ENCODE results near the gene KRTAP4-1.
"Not testable (repeated sequence)": the region's sequence is repeated elsewhere in the genome, so short reads cannot be mapped to it uniquely, and the experiment has no call there.

KRTAP4-1 gene

DNA sequence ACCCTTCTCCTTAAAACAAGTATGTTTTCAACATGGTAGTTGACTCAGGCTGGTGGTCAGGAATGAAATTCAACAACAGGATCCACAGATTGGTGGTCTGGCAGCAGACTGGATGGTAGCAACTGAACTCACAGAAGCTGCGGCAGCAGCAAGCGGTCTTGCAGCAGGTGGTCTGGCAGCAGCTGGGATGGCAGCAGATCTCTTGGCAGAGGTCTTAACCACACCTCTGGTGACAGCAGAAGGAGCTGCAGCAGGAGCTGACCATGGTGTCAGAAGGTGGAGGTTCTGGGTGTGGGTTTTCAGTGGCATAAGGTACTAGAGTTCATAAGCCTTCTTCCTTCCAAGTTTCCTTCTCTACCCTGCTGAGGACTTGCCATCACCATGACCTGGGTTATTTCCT is 2.2 kb upstream of the KRTAP4-1 start:
- DNase-seq = no peak
- no peak for TF ChIP-seq POLR2A (IDR thresholded peaks at IDR 0.05; ENCODE audit: low read length)
- TF ChIP-seq GATA1 (IDR thresholded peaks at IDR 0.05; ENCODE audit: low read depth, low read length) = no peak

DNA sequence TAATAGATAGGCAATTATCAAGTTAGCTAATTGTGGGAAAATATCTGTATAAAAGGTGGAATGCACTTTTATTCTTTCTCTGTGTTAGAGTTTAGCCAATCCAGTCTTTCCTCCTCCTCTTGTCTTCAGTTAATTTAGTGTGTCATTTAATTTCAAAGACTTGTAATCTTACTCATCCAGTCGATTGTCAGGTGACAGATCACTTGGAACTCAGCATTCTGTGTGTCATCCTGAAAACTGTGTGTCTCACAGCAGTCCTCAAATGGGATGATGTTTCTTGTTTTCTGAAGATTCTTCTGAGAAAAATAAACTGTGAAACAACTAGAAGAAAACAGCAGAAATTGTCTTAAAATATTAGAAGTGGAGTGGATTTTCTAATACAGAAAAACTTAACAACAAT is 290 bp upstream of the KRTAP4-1 start:
- TF ChIP-seq GATA1 (IDR thresholded peaks at IDR 0.05; ENCODE audit: low read depth, low read length) (no peak), POLR2A (IDR thresholded peaks at IDR 0.05; ENCODE audit: low read length) (no peak)
- no peak for DNase-seq

DNA sequence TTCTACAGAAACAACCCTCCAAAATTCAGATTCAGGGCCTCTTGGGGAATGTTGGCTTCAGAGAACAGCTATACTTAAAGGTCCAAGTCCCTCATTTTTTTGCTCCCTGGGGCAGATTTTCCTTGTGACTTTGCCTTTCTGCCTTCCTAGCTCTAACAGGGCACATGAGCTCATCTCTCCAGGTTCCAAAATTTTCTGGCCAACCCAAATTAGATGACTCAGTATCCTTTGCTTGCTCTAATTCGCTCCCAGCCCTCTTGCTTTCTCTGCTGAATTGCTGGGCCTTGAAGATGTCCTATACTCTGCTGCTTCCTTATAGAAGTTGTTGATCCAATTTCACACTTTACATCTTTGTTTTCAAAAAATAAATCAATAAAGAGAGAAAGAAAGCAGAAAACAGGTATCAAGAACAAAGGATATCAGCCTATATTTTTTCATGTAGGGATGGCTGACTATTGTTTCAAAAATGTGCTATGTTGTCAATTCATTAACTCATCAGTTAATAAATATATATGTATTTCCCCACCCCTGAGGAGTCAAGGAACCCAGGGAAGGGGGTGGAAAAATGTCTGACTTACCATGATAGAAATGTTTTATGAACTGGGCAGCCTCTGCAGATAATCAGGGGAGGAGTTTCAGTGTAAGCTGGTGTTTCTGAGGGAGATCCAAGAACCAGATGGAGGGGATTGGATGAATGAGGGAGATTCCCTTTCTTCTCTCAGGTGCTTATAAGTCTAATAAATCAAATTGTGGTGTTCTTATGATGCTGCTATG is 5.7 kb downstream of the KRTAP4-1 start:
- TF ChIP-seq POLR2A (IDR thresholded peaks at IDR 0.05; ENCODE audit: low read length) = no peak
- no peak for TF ChIP-seq GATA1 (IDR thresholded peaks at IDR 0.05; ENCODE audit: low read depth, low read length)
- no peak for DNase-seq

DNA sequence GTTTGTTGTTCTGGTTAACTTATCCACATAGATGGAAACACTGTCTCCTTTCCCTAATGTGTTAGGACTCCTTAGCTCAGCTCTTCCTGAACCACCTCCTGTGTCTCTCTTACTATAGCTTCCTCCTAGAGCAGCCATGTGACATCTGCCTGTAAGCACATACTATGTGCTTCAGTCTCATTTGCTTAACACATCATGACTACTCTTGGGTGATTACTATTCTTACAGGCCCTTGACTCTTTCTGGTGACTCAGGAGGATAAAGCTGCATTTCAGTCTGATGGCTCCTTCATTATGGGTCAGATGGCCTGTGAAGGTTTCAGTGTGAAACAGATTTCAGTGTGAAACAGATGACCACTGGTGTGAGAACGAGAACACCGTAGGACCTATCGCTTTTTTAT is 6.4 kb downstream of the KRTAP4-1 start:
- DNase-seq = no peak

DNA sequence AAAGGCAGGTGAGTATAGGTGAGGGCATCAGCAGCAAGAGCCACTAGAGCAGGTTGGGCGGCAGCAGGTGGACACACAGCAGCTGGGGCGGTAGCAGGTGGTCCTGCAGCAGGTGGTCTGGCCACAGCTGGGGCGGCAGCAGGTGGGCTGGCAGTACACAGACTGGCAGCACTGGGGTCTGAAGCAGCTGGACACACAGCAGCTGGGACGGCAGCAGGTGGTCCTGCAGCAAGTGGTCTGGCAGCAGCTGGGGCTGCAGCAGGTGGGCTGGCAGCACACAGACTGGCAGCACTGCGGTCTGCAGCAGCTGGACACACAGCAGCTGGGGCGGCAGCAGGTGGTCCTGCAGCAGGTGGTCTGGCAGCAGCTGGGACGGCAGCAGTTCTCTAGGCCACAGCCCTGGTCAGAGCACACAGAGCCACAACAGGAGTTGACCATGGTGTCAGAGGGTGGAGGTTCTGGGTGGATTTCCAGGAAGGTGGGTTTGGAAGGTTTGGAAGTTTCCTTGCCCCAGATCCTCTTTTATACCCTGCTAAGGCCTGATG is 6.9 kb downstream of the KRTAP4-1 start, which contains the start of gene KRTAP4-2:
Gene KRTAP4-2 (minus strand): TSS at position 495 of the 545 bp plus-strand sequence. CDS start 57 bp downstream, at position 438.
- DNase-seq = no peak
- TF ChIP-seq GATA1 (IDR thresholded peaks at IDR 0.05; ENCODE audit: low read depth, low read length) (no peak), POLR2A (IDR thresholded peaks at IDR 0.05; ENCODE audit: low read length) (no peak)

More for the DNA sequence above, 6.4 kb downstream of the KRTAP4-1 start:
- no peak for TF ChIP-seq GATA1 (IDR thresholded peaks at IDR 0.05; ENCODE audit: low read depth, low read length)
- TF ChIP-seq POLR2A (IDR thresholded peaks at IDR 0.05; ENCODE audit: low read length) = no peak

DNA sequence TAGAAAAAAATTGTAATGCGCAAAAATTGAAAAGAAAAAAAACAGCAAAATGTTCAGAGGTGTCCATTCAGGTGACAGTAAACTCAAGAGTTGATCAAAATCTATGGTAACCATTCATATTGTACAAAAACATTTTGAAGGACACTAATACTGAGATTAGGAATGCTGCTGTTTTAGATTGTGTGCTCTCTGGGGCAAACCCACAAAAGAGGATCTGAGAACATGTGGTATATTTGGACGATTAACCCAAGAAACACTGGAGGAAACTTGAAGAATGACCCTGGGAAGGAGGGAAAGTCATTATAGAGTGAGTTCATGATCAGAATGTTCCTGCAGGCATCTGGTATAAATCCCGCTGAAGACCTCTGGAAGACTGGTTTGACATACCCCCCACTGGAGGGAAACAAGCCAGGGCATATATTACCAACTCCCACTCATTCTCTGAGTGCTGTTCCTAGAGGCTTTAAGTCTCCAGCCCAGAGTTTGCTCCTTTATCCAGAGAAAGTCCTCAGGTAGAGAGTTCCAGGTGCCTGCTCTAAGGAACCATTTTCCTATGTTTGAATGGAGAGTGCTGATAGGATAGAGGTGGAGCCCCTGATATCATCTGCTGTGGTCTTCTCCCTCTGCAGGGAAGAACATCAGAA is 7.8 kb downstream of the KRTAP4-1 start:
- no peak for DNase-seq
- TF ChIP-seq GATA1 (IDR thresholded peaks at IDR 0.05; ENCODE audit: low read depth, low read length) (no peak), POLR2A (IDR thresholded peaks at IDR 0.05; ENCODE audit: low read length) (no peak)

DNA sequence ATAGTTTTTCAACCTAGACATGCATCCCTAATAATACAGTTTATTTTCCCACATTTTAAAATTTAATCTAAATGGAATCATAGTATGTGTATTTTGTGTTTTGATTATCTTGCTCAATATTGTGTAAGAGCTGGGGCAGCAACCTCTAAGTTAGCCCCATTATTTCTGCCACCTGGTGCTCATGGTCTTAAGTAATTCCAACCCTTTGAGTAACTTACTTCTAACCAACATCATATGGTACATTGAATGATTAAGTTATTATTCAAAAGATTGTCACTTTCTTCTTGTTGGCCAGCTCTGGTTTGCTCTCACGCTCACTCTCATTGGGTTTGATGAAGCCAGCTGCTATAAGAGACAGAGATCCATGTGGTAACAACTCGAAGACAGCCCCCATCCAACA is 12.8 kb downstream of the KRTAP4-1 start:
- TF ChIP-seq GATA1 (IDR thresholded peaks at IDR 0.05; ENCODE audit: low read depth, low read length) (no peak), POLR2A (IDR thresholded peaks at IDR 0.05; ENCODE audit: low read length) (no peak)
- DNase-seq = no peak

DNA sequence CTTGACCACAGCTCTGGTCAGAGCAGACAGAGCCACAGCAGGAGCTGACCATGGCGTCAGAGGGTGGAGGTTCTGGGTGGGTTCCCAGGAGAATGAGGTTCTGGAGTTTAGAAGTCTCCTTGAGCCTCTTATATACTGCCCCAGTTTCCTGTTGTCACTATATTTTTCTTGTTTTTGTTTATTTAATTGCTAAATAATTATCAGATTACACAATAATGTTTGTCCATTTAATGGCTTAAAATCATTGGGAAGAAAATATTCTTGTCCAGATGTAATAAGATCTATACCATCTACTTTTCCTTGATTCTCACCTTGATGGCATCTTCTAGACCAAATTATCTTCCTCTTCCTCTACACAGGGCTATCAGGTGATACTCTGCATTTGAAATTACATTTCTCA is 16.6 kb downstream of the KRTAP4-1 start, which contains the start of gene KRTAP4-3:
Gene KRTAP4-3 (minus strand): TSS at position 101 of the 400 bp plus-strand sequence. CDS start 49 bp downstream, at position 52.
- TF ChIP-seq POLR2A (IDR thresholded peaks at IDR 0.05; ENCODE audit: low read length) = no peak
- no peak for TF ChIP-seq GATA1 (IDR thresholded peaks at IDR 0.05; ENCODE audit: low read depth, low read length)
- no peak for DNase-seq

DNA sequence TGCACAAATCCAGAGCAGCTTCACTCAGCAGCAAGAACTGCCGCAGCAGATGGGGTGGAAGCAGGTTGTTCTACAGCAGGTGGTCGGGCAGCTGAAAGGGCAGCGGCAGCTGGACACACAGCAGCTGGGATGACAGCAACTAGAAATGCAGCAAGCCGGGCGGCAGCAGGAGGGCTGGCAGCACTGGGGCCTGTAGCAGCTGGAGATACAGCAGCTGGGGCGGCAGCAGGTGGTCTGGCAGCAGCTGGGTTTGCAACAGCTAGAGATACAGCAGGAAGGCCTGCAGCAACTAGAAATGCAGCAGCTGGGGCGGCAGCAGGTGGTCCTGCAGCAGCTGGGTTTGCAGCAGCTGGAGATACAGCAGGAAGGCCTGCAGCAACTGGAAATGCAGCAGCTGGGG is 17.1 kb downstream of the KRTAP4-1 start:
- no peak for TF ChIP-seq GATA1 (IDR thresholded peaks at IDR 0.05; ENCODE audit: low read depth, low read length)
- no peak for TF ChIP-seq POLR2A (IDR thresholded peaks at IDR 0.05; ENCODE audit: low read length)
- DNase-seq = no peak

DNA sequence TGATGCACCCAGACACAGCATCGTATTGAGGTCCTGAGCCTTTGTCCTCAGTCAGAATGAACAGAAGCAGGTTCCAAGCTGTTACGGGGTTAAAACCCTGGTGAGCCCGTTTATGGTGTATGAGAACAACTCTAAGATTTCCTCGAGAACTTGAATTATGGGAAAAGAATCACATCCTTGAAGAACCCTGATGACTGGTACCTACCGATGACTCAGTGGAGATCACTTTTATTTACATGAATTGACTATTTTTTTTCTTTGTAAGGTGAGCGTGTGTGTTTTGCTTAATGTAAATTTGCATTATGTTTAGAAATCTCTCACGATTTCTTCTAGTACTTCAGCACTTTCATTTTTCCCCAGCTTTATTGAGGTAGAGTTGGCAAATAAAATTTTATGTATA is 20.9 kb downstream of the KRTAP4-1 start:
- DNase-seq = no peak
- TF ChIP-seq POLR2A (IDR thresholded peaks at IDR 0.05; ENCODE audit: low read length) (no peak), GATA1 (IDR thresholded peaks at IDR 0.05; ENCODE audit: low read depth, low read length) (no peak)

DNA sequence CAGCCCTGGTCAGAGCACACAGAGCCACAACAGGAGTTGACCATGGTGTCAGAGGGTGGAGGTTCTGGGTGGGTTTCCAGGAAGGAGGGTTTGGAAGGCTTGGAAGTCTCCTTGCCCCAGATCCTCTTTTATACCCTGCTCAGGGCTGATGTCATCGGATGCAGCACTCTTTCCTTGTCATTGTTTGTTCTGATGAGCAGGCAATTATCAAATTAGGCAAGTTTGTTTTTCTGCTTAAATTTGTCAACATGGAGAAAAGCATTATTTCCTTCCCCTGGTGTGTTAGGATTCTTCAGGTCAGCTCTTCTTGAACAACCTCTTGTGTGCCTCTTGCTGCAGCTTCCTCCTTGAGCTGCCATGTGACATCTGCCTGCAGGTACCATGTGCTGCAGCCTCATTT is 24.1 kb downstream of the KRTAP4-1 start, which contains the start of gene KRTAP4-4:
Gene KRTAP4-4 (minus strand): TSS at position 101 of the 400 bp plus-strand sequence. CDS start 57 bp downstream, at position 44.
- no peak for DNase-seq
- TF ChIP-seq GATA1 (IDR thresholded peaks at IDR 0.05; ENCODE audit: low read depth, low read length) (no peak), POLR2A (IDR thresholded peaks at IDR 0.05; ENCODE audit: low read length) (no peak)

DNA sequence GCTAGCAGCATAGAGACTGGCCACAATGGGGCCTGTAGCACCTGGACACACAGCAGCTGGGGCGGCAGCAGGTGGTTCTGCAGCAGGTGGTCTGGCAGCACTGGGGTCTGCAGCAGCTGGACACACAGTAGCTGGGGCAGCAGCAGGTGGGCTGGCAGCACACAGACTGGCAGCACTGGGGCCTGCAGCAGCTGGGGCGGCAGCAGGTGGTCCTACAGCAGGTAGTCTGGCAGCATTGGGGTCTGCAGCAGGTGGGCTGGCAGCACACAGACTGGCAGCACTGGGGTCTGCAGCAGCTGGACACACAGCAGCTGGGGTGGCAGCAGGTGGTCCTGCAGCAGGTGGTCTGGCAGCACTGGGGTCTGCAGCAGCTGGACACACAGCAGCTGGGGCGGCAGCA is 24.5 kb downstream of the KRTAP4-1 start:
- DNase-seq = not testable (repeated sequence)

DNA sequence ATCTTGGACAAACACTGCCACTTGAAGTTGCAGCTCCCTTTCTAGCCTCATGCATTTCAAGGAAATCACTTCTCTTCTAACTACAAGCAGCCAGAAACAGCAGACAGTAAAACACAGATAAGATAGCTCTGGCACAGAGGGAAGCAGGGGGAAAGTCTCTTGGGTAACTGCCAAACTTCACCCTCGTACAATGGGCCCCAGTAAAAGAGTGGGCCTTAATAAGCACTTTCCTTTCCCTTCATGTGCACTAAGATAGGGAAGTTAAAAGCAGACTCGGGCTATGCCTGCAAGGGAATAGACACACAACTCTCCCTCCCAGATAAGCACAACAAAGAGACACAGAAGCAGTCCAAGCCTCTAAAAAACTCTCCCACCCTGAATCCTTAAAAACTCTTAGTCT is 30.9 kb downstream of the KRTAP4-1 start:
- TF ChIP-seq GATA1 (IDR thresholded peaks at IDR 0.05; ENCODE audit: low read depth, low read length) = no peak
- no peak for TF ChIP-seq POLR2A (IDR thresholded peaks at IDR 0.05; ENCODE audit: low read length)
- peak in 1 of 2 experiments; percentile 10 for DNase-seq

DNA sequence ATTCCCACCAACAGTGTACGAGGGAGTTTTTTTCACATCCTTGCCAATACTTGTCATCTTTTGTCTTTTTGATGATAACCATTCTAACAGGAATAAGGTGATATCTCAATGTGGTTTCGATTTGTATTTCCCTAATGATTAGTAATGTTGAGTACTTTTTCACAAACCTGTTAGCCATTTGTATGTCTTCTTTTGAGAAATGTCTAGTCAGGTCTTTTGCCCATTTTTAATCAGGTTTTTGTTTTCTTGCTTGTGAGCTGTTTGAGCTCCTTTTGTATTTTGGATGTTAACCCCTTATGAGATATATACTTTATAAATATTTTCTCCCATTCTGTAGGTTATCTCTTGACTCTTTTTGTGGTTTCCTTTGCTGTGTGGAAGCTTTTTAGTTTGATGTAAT is 33.2 kb downstream of the KRTAP4-1 start:
- TF ChIP-seq GATA1 (IDR thresholded peaks at IDR 0.05; ENCODE audit: low read depth, low read length) = no peak
- no peak for TF ChIP-seq POLR2A (IDR thresholded peaks at IDR 0.05; ENCODE audit: low read length)
- DNase-seq = no peak

All from erythroblast (primary cell).